Measurements from ENCODE around the gene LHFPL5.

Gene LHFPL5

GRCh38 chr6:35794536-35795452 is 10.4 kb upstream of the LHFPL5 start:
- DNase-seq (ENCODE audit: low read depth, low spot score): no peak

DNA sequence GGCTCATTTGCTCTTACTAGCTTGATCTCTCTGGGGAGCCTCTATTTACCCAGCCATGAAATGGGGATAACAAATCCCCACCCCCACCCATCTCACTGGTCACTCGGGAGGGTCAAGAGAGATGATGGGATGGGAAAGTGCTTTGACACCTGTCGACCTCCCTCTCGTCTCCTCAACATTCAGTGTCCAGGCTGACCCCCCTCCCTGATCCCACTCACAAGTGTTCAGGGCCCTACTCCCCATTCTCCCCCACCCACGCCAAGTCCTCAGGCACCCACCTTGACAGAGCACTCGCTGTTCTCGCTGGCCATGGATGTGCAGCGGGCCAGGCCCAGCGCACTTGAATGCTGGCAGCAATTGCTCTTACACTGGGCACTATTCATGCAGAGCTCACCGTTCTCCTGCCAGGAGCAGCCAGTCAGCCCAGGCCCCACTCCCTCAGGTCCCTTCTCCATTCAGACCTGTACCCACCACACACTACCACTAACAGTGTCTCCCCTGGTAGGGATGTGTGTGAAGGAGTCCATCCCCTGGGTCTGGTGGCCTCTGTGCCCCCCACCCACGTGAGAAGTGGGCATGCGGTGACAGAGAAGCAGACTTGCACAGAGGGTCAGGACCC is 9.6 kb upstream of the LHFPL5 start:
- no peak for DNase-seq (ENCODE audit: low read depth, low spot score)

DNA sequence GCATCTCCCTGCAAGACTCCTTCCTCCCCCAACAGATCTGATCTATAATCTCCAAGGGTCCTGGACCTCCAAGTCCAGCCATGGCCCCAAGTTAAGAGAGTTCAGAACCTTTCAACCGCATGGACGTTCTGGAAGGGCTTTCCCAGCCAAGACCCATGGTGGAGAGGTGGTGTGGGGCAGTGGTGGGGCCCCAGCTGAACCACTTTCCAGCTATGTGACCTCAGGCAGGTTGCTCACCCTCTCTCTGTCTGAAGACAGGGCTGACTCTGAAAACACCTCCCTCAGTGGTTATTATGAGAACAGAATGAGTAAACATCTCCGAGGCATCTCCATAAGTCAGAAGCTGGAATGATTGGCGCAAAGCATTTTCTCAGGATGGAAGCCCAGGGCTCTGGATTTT is 8.9 kb upstream of the LHFPL5 start:
- no peak for DNase-seq (ENCODE audit: low read depth, low spot score)

DNA sequence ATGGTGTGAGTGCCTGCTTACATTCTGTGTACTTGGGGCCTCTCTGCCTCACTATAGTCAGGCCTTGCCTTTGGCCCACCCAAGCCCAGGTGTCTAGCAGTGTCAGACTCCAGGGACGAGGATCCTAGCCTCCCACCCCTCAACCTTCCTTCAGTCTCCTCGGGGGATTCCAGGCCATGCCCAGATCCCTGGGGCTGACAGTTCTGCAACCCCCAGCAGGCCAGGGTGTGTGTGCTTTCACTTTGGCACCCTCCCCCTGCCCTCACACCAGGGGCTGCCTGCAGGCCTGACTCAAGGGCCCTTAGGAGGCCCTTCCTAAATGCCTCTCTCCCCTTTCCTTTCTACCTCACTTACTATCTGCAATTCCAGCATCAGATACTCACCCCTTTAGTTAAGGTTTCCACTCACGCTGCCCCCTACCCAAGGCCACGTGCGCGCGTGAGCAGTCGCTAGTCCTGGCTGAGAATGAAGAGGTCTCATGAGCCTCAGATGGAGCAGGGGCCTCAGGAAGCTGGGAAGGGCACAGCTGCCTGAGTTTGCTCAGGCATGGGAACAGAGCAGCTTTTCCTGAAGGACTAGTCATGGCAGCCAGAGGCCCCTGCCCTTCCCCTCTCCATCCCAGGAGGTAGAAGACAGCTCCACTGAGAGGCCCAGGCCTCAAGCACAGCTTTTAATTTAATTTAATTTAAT is 7.2 kb upstream of the LHFPL5 start:
- no peak for DNase-seq (ENCODE audit: low read depth, low spot score)

DNA sequence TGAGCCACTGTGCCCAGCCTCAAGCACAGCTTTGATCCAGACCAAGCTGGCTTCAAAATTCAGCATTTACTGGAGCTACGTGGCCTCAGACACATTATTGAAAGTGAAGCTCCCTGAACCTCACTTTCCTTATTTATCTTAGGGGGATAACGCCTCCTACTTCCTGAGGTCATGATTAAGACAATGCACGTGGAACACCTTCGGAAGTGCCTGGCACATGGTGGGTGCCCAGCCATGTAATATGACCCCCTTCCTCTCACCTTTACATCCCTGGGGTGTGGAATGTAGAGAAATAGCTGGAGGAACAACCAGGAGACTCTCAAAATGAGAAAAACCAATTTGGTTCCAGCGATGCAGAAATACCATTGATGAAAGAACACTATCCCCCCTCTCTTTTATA is 6.4 kb upstream of the LHFPL5 start:
- no peak for DNase-seq (ENCODE audit: low read depth, low spot score)

DNA sequence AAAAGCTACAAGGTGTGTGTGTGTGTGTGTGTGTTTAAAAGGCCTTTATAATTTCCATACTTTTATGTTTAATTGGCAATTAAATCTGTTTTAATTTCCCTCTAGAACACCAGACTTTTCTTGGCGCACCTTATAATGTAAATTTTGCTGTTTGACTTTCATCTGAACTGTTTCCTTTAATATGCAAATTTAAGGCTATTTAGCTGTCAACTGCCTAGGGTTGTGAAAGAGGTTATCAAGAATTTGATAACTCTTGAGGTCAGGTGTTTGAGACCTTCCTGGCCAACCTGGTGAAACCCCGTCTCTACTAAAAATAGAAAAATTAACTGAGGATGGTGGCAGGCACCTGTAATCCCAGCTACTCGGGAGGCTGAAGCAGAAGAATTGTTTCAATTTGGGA is 4.0 kb upstream of the LHFPL5 start:
- no peak for DNase-seq (ENCODE audit: low read depth, low spot score)

GRCh38 chr6:35808688-35809087 is 3.5 kb downstream of the LHFPL5 start:
- DNase-seq (ENCODE audit: low read depth, low spot score): no peak

DNA sequence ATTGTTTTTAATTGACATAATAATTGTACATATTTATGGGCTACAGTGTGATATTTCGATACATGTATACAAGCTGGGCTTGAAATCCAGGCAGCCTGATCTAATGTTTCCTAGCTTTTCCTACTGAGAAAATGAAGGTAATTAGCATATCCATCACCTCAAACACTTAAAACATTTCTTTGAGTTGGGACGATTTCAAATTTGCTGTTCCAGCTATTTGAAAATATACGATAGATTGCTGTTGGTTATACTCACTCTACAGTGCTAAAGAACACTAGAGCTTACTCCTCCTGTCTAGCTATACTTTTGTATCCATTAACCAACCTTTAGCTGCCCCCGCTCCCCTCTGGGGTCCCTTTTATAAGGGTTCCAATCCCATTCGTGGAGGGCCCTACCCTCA is 4.7 kb downstream of the LHFPL5 start:
- no peak for DNase-seq (ENCODE audit: low read depth, low spot score)

DNA sequence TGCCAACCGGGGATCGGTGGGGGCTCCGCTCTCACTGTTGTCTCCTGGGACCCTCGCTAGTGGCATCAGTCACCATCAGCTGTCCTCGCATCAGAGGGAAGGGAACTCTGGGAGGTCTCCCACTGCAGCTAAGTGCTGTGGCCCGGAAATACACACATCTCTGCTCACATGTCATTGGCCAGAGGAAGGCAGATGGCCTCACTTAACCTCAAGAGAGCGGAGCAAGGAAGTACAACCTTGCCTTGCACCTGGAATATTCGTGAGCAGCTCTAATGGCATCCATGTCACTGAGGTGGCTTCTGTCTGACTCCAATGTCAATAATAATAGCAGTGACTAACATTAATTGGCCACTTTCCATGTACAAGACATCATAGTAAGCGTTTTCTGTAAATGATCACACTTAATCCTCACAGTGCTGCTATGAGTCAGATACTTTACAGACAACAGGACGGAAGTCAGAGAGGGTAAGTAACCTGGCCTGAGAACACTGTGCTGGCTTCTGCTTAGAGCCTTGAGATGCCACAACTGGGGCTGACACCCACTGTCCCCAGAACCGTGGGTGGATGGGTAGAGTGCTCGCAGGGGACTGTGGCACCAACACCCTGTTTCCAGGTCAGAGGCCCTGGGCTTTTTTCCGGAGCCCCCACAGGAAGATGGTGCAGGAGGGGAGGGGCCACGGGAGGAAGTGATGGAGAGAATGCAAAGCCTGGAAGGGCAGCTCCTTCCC is 6.0 kb downstream of the LHFPL5 start:
- no peak for DNase-seq (ENCODE audit: low read depth, low spot score)

GRCh38 chr6:35811699-35811995 is 6.5 kb downstream of the LHFPL5 start:
- DNase-seq (ENCODE audit: low read depth, low spot score): no peak

DNA sequence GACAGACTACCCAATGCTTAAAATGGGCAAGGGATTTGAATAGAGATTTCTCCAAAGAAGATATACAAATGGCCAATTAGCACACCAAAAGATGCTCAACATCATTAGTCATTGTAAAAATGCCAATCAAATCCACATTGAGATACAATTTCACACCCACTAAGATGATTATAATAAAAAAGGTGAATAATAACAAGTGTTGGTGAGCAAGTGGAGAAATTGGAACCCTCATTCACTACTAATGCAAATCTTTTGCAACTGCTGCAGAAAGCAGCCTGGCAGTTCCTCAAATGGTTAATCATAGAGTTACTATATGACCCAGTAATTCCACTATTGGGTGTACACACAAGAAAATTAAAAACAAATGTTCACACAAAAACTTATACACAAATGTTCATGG is 12.4 kb downstream of the LHFPL5 start:
- DNase-seq (ENCODE audit: low read depth, low spot score): no peak

- no peak for DNase-seq (ENCODE audit: low read depth, low spot score)
These were observed 18.4 kb downstream of the LHFPL5 start for GRCh38 chr6:35823601-35824000.

- DNase-seq (ENCODE audit: low read depth, low spot score): no peak
These were observed 19.5 kb downstream of the LHFPL5 start for GRCh38 chr6:35824552-35825192.

DNA sequence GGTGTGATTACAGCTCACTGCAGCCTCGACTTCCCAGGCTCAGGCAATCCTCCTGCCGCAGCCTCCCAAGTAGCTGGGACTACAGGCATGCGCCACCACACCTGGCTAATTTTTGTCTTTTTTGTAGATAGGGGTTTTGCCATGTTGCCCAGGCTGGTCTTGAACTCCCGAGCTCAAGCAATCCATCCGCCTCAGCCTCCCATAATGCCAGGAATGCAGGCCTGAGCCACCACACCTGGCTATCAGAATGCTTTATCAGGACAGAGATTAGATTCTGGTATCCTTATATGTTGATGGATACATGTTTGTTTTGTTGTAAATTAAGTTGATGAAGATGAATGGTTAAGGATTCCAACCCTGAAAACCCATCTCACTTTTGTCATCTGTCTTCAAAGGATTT is 24.2 kb downstream of the LHFPL5 start:
- DNase-seq (ENCODE audit: low read depth, low spot score): no peak

DNA sequence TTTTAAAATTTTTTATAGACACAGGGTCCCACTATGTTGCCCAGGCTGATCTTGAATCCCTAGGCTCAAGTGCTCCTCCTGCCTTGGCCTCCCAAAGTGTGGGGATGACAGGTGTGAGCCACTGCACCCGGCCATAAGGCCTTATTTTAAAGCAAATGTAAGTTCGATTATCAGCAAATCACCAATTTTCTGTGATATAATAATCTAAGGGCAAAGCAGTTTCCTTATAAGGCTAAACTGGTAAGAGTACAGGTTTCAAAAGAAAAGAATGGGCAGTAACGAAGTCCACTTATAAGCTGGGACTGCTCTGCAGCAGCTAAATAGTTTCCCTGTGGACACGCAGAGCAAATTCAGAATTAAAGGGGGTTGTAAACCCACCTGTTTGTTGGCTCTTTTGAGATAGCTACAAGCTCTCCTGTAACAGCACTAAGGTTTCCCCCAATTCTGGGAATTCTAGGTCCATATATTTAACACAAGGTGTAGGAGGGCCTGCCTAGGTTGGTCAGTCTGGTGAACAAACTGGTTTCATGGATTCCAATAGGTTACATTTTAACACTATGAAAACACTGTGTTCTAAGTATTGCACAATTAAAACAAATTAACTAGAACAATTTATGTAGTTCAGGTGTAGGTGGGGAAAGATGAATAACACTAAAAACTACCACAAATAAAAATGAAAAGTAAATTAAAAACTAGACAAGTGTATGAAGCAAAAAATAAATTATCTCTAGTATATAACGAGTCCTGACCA is 26.3 kb downstream of the LHFPL5 start:
- DNase-seq (ENCODE audit: low read depth, low spot score): no peak

DNA sequence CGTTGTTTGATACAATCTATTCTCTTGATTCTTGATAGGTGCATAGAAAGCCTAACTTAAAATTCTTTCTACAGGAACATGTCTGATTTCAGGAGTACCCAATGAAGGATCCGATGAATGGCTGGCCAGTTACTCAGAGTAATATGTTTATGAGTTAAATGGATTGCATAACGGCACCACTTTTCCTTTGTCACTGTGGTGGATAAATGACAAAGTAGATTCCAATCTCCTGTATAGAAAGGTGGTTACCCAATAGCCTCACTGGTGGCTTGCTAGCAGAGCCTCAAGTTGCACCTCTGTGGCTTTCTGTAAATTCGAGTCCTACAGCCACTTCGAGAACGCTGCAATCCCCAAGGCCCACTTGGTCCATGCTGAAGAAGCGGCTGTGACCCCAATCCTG is 28.4 kb downstream of the LHFPL5 start:
- no peak for DNase-seq (ENCODE audit: low read depth, low spot score)

GRCh38 chr6:35839019-35839418 is 33.9 kb downstream of the LHFPL5 start:
- DNase-seq (ENCODE audit: low read depth, low spot score): no peak

- DNase-seq (ENCODE audit: low read depth, low spot score): no peak
These were observed 37.2 kb downstream of the LHFPL5 start for GRCh38 chr6:35842381-35842780.

- no peak for DNase-seq (ENCODE audit: low read depth, low spot score)
These were observed 39.1 kb downstream of the LHFPL5 start for GRCh38 chr6:35844290-35844689.

- no peak for DNase-seq (ENCODE audit: low read depth, low spot score)
These were observed 45.1 kb downstream of the LHFPL5 start for GRCh38 chr6:35850208-35850607.

- DNase-seq (ENCODE audit: low read depth, low spot score): no peak
These were observed 47.8 kb downstream of the LHFPL5 start for GRCh38 chr6:35852994-35853393.

All from brain pericyte (primary cell).